K562 (cell line): ENCODE data around the gene FGR. TPM values are rescaled to one million over a fixed set of nuclear protein-coding genes. Genes with fewer than 3 reads are reported as not detected.
A peak's percentile ranks its signal among the peaks of the same experiment; 100 is the strongest.

Experiments
- ATF2 ChIP-seq: sonication (generic); formaldehyde crosslinking; IDR thresholded peaks from 2 replicates; pipeline ENCODE4 v1.8.1; 2022; ENCODE audit warnings: missing genetic modification reagents
- CBFA2T3 ChIP-seq: fragments of 450-650 bp; IDR thresholded peaks from 2 replicates; pipeline ENCODE4 v1.6.1; 2017
- CBX1 ChIP-seq: sonication (generic); IDR thresholded peaks from 2 replicates; pipeline ENCODE4 v1.6.1; 2016; ENCODE audit warnings: antibody characterized with exemption, low read depth, mild to moderate bottlenecking
- CTBP1 ChIP-seq: fragments of 450-650 bp; IDR thresholded peaks from 2 replicates; pipeline ENCODE4 v1.6.1; 2016; ENCODE audit warnings: borderline replicate concordance
- FOXJ3 ChIP-seq: sonication (generic); formaldehyde crosslinking; IDR thresholded peaks from 2 replicates; pipeline ENCODE4 v1.4.0; 2020; ENCODE audit warnings: mild to moderate bottlenecking, missing genetic modification reagents
- IFI16 ChIP-seq: fragments of 250-450 bp; sonication (Bioruptor Pico); IDR thresholded peaks from 2 replicates; pipeline ENCODE4 v2.1.2; 2022; ENCODE audit warnings: mild to moderate bottlenecking, inconsistent platforms
- MAZ ChIP-seq, 2 experiments: fragments of 450-650 bp in 1 of 2; sonication (generic) in 1 of 2; formaldehyde crosslinking; IDR thresholded peaks in 1 of 2; conservative IDR thresholded peaks in 1 of 2; 2 replicates each; pipeline versions ENCODE4 v1.4.0 to v1.5.0; 2020; ENCODE audit warnings: mild to moderate bottlenecking in 1 of 2, missing genetic modification reagents in 1 of 2
- PHF20 ChIP-seq: fragments of 450-650 bp; IDR thresholded peaks from 2 replicates; pipeline ENCODE4 v1.6.1; 2018; ENCODE audit not compliant: partially characterized antibody
- PKNOX1 ChIP-seq: fragments of 450-650 bp; IDR thresholded peaks from 2 replicates; pipeline ENCODE4 v1.6.1; 2016
- PTBP1 ChIP-seq: fragments of 200-400 bp; formaldehyde crosslinking; IDR thresholded peaks from 2 replicates; pipeline ENCODE4 v1.6.1; 2017; ENCODE audit warnings: low read depth, low read length
- RAD21 ChIP-seq, 2 experiments: fragments of 250-450 bp in 1 of 2; fragments of 450-650 bp in 1 of 2; sonication (Bioruptor Pico) in 1 of 2; formaldehyde crosslinking in 1 of 2; IDR thresholded peaks in 1 of 2; conservative IDR thresholded peaks in 1 of 2; 2 replicates each; pipeline versions ENCODE4 v1.4.0 to v1.8.0; 2020 to 2022; ENCODE audit warnings: mild to moderate bottlenecking in 2 of 2, moderate library complexity in 1 of 2
- RFX1 ChIP-seq: fragments of 450-650 bp; IDR thresholded peaks from 2 replicates; pipeline ENCODE4 v1.6.1; 2016; ENCODE audit warnings: mild to moderate bottlenecking, moderate library complexity
- SAFB2 ChIP-seq: fragments of 200-400 bp; formaldehyde crosslinking; IDR thresholded peaks from 2 replicates; pipeline ENCODE4 v1.6.1; 2018; ENCODE audit warnings: borderline replicate concordance, low read length, low read depth, moderate library complexity; ENCODE audit not compliant: severe bottlenecking
- SMAD1 ChIP-seq: fragments of 150-350 bp; IDR thresholded peaks from 2 replicates; pipeline ENCODE4 v1.6.1; 2014; ENCODE audit warnings: low read length, low read depth; ENCODE audit not compliant: partially characterized antibody
- TFAP4 ChIP-seq: sonication (generic); formaldehyde crosslinking; IDR thresholded peaks from 2 replicates; pipeline ENCODE4 v1.8.0; 2022; ENCODE audit warnings: missing genetic modification reagents, mild to moderate bottlenecking, moderate library complexity, borderline replicate concordance
- THRB ChIP-seq: fragments of 450-650 bp; formaldehyde crosslinking; conservative IDR thresholded peaks from 2 replicates; pipeline ENCODE4 v1.4.0; 2022; ENCODE audit warnings: mild to moderate bottlenecking, missing genetic modification characterization
- TOE1 ChIP-seq, 2 experiments: fragments of 450-650 bp in 1 of 2; sonication (generic) in 1 of 2; formaldehyde crosslinking in 1 of 2; IDR thresholded peaks; 2 replicates each; pipeline versions ENCODE4 v1.7.1 to v1.8.0; 2016 to 2022; ENCODE audit warnings: borderline replicate concordance in 2 of 2, mild to moderate bottlenecking in 2 of 2, antibody characterized with exemption in 1 of 2, inconsistent platforms in 1 of 2, low read depth in 1 of 2, missing genetic modification reagents in 1 of 2, moderate library complexity in 1 of 2
- ZFP36 ChIP-seq: fragments of 150-350 bp; IDR thresholded peaks from 2 replicates; pipeline ENCODE4 v1.6.1; 2018; ENCODE audit warnings: low read length, low read depth; ENCODE audit not compliant: partially characterized antibody
- ZNF668 ChIP-seq: fragments of 250-450 bp; sonication (Bioruptor Pico); IDR thresholded peaks from 2 replicates; pipeline ENCODE4 v1.8.0; 2022; ENCODE audit warnings: mild to moderate bottlenecking, inconsistent platforms
- polyA plus RNA-seq, 8 experiments: library from polyadenylated mRNA; depleted of rRNA in 4 of 8; stranded (reverse) in 5 of 8; unstranded in 3 of 8; fragments of >200 nt; fragmentation: Nextera tagmentation in 2 of 8; fragmentation: Illumina TruSeq in 1 of 8; extraction: Ambion mirVana in 2 of 8; extraction: Trizol in 1 of 8; gene quantifications; 2 replicates each; pipeline versions ENCODE4 v1.2.1 to v1.2.3, GENCODE V29; 2011 to 2014; ENCODE audit warnings: inconsistent platforms in 1 of 8, missing spikeins in 1 of 8
- total RNA-seq, 7 experiments: library from RNA; depleted of rRNA in 6 of 7; stranded (reverse); fragments of >200 nt in 6 of 7; fragmentation: Illumina TruSeq in 2 of 7; extraction: Trizol in 2 of 7; gene quantifications; 2 replicates each; pipeline versions ENCODE4 v1.2.1 to v1.2.3, GENCODE V29; 2011 to 2021; ENCODE audit warnings: low replicate concordance in 1 of 7

Gene FGR
- total and polyA plus RNA-seq, 9 of the 15 experiments (the other 6 are each of a cell fraction or from before 2014, with no cell fraction given): 0.04 to 0.11 TPM; not detected in 7

- TF ChIP-seq ZFP36 (peak; percentile 98), RFX1 (peak; percentile 63), SAFB2 (no peak), RAD21 (CRISPR knock-in tag; conservative IDR thresholded peaks at IDR 0.05 in 1 of 2, IDR thresholded peaks at IDR 0.05 in 1 of 2) (peak in 1 of 2 experiments; percentile 2; a peak in 1 of 4 replicates), PKNOX1 (peak; percentile 67), TOE1 (IDR thresholded peaks at IDR 0.05; ENCODE audit: borderline replicate concordance) (0 out of 2 replicates have a peak, but pooled peaks have one; percentile 20), TOE1 (CRISPR knock-in tag; IDR thresholded peaks at IDR 0.05; ENCODE audit: borderline replicate concordance, low read depth) (no peak), TFAP4 (0 out of 2 replicates have a peak, but pooled peaks have one; percentile 9), PTBP1 (peak; percentile 96), MAZ (CRISPR knock-in tag; conservative IDR thresholded peaks at IDR 0.05 in 1 of 2, IDR thresholded peaks at IDR 0.05 in 1 of 2) (peak in 1 of 2 experiments; percentile 29; a peak in 1 of 4 replicates), CBFA2T3 (0 out of 2 replicates have a peak, but pooled peaks have one; percentile 12), IFI16 (CRISPR knock-in tag) (no peak), PHF20 (peak; percentile 19), SMAD1 (no peak), ATF2 (CRISPR knock-in tag) (no peak), THRB (CRISPR knock-in tag) (no peak), CTBP1 (peak; percentile 75; the same call in 1 of the 2 replicates), CBX1 (peak; percentile 84), ZNF668 (CRISPR knock-in tag) (peak; percentile 53; the same call in 1 of the 2 replicates), FOXJ3 (CRISPR knock-in tag) (peak; percentile 78)
These were observed 62.1 kb downstream of the FGR start (continued) for GRCh38 chr1:27572679-27573426.
